Ecto neural progenitor cell (in vitro differentiated cells): ENCODE measurements around the gene MAN1A1.
"Not testable (repeated sequence)": the region's sequence is repeated elsewhere in the genome, so short reads cannot be mapped to it uniquely, and the experiment has no call there.

Experiments used
- DNase-seq: peaks from one replicate; pipeline ENCODE4 v3.0.0-alpha.2; 2018; ENCODE audit warnings: low spot score

Gene MAN1A1

GRCh38 chr6:119170447-119171087, 179.0 kb downstream of the MAN1A1 start:
- DNase-seq = no peak

DNA sequence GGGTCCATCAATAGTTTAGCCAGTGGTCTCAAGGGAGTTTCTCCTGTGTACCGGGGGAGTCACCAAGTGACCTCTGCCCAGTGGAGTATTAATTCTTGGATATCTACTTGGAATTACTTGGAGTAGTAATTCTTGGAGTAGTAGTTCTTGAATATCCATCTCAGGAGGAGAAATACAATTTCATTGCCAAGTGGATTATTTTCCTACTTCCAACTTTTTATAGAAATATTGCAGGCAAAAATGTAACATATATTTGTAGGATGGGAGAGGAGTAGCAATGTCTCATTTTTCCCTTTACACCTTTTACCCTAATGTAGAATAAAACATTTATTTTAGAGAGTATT, 179.5 kb downstream of the MAN1A1 start:
- DNase-seq = no peak

DNA sequence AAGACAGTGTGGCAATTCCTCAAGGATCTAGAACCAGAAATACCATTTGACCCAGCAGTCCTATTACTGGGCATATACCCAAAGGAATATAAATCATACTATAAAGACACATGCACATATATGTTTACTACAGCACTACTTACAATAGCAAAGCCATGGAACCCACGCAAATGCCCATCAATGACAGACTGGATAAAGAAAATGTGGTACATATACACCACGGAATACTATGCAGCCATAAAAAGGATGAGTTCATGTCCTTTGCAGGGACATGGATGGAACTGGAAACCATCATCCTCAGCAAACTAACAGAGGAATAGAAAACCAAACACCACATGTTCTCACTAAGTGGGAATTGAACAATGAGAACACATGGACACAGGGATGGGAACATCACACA, 180.2 kb downstream of the MAN1A1 start:
- not testable (repeated sequence) for DNase-seq

DNA sequence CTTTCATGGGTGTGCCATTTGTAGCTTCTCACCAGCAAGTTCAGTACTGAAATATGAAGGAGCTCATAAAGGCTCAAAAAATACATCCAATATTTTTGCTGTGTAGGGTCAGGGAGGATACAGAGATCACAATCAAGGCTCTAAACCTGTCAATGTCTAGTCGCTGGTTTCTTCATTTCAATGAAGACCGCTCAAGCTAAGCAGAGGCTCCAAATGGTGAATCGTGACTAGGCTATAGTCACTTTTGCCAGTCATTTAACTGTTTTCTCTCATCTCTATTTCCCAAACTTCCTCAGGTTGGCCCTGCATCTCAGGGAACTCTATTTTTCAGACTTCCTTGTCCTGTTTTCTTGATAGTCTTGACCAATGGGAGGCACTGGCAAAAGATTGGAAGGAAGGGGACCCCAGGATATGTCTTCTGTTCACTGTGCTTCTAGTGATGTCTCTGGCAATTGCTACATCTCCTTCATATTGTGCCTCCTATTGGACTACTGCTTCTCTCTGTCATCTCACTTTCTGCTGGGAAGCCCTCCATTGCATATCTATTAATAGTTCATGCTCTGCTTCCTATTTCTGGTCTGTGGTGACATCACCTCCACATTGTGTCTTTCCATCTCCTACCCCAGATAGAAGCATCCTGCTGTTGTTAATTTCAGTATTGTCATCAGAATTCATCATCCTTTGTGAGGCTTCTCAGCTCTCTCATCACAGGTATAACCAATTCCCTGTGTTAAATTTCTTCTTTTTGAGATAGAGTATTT, 183.4 kb downstream of the MAN1A1 start:
- no peak for DNase-seq

- no peak for DNase-seq
Observed at GRCh38 chr6:119163006-119163405, 186.6 kb downstream of the MAN1A1 start.

DNA sequence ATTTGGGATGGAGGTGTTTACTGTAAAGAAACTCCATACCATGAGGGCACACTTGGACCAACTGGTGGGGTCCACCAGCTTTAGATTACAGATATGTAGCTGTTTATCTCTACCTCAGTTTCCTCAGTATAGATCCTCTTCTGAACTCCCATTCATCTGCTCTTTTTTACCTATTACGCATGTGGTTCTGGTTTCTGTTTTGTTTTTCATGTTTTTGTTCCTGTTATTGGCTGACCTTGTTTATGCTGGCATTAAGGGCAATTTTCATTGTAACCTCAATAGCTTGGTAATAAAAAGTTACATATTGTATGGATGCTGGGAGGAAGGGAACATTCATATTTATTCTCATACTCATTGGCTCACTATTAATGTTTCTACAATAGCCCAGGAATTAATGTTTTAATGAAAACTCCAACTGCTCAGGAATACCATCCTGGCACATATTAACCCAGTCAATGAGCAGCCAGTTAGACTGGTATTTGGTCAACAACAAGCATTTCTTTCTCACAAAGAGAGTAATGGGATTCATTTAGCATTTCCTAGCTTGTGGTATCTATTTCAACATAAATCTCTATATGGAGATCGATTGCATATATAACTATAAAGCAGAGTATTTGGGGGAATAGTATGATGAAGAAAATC, 187.3 kb downstream of the MAN1A1 start:
- no peak for DNase-seq

- no peak for DNase-seq
Observed at GRCh38 chr6:119161438-119161837, 188.1 kb downstream of the MAN1A1 start.

GRCh38 chr6:119160911-119161310, 188.7 kb downstream of the MAN1A1 start:
- DNase-seq = no peak

DNA sequence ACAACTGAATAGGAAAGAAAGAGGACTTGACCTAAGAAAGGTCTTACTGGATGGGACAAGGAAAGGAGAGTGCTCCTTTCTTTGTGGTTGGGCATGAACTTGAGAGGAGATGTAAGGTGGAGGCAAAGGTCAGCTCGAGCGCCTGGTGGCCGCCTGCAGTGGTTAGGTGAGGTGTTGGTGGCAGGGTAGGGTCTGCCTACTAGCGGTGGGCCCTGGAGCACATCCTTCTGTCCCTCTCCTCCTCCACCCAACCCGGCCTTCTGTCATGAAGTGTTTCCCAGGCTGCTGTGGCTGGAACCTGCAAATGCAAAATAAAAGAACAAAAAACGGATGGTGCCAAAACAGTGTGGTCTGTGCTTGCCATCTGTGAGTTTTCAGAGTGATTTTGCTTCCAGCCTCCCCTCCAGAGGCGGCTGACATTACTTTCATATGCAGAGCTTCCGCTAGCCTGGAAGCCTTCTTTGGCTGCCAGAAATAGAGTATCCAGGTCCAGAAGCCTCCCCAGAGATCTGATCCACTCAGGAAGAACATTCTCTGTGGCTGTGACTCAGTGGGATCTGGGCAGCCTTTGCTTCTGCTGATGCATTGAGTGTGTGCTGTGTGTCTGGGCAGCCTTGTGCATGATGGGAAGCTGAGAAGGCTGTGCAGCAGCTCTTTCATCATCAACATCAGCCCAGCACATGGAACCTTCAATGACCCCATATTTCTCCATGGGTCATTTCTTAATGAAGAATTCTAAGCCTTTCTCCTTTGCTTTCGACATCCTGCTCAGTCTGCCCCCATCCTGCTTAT, 191.3 kb downstream of the MAN1A1 start:
- no peak for DNase-seq

- DNase-seq = no peak
Observed at GRCh38 chr6:119157506-119157815, 192.1 kb downstream of the MAN1A1 start.

GRCh38 chr6:119156757-119157505, 192.6 kb downstream of the MAN1A1 start:
- DNase-seq = no peak

GRCh38 chr6:119156082-119156481, 193.5 kb downstream of the MAN1A1 start:
- DNase-seq = not testable (repeated sequence)

- DNase-seq = no peak
Observed at GRCh38 chr6:119152187-119152586, 197.4 kb downstream of the MAN1A1 start.

GRCh38 chr6:119148825-119149525, 200.6 kb downstream of the MAN1A1 start:
- no peak for DNase-seq

DNA sequence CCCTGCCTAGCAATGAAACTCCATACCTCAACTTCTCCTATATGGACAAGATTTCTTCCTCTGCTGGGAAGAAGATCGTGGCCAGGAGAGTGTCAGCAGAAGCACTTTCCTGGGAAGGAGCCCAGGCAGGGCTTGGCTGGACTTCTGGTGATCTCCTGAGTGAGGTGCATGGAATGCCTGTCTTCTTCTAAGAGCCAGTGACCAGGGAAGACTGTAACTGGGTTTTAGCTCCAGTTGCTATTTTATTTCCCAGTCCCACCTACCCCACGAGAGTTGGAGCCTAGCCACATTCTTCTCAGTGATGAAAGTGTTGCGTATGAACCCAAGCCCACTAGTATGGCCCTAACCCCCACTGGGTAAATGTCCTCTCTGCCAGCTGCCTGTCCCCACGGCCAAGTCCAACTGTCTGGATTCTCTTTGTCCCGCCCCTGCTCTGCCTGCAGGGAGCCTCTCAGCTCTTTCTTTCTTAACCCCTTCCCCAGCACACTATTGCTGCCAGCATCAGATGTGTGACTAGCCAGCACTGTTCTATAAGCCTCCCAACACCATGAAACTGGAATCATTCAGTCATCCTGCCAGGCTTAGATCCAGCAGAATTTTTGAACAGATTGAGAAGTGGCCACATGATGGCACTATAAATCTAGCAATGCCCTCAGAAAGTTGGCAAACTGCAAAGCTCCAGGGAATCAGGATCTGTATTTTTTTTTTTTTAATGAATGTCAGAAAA, 201.3 kb downstream of the MAN1A1 start:
- no peak for DNase-seq

GRCh38 chr6:119147101-119148053, 202.2 kb downstream of the MAN1A1 start:
- no peak for DNase-seq

- no peak for DNase-seq
Observed at GRCh38 chr6:119145111-119145510, 204.4 kb downstream of the MAN1A1 start.

DNA sequence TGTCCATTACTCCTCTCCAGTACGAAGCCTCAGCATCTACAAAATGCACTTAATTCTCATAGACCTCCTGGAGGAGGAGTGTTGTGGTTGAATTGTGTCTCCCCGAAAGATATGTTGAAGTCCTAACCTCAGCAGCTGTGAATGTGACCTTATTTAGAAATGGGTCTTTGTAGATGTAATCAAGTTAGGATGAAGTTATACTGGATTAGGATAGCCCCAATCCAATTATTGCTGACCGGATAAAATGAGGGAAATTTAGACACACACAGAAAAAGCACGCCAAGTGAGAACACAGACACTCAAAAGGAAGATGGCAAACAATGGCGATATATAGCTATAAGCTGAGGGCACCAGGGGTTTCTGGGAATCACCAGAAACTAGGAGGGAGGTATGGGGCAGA, 206.9 kb downstream of the MAN1A1 start:
- DNase-seq = no peak

GRCh38 chr6:119142041-119142440, 207.5 kb downstream of the MAN1A1 start:
- no peak for DNase-seq
